ENCODE data around the gene DHFR. TPM values are rescaled to one million over a fixed set of nuclear protein-coding genes. Genes with fewer than 3 reads are reported as not detected.

The DHFR gene
- total and polyA plus RNA-seq, 2 of the 8 experiments (the other 6 are each of a cell fraction or from before 2014, with no cell fraction given), result 46.4 to 88.9 TPM

DNA sequence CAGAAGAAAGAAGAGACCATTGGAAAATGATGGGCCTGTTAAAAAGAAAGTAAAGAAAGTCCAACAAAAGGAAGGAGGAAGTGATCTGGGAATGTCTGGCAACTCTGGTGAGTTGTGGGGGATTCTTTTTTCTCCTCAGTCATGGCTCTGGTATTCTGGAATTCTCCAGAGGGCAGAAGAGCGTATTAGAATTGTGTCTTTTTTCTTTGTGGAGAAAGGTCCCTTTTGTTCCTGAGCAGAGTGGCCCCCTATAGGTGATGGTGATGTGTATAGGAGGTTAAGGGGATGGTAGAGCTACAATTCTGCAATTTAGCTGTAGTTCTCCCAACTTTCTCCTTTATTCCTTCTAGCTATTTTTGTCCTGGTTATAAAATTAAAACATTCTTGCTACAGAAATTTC is 1.6 kb upstream of the DHFR start:
- H2BK5ac ChIP-seq (ENCODE audit: low read depth, low read length), result no peak overlapping the region
- no peak overlapping the region for H2BK15ac ChIP-seq (ENCODE audit: low read length)
- ChIA-PET POLR2A (ENCODE audit: partially characterized antibody) (interaction anchor here (1.0 kb wide), 1 partner anchor 17 kb away, joined by 3 read pairs; no protein-coding TSS in a partner anchor), CTCF (ENCODE audit: partially characterized antibody) (interaction anchor here (0.5 to 3.3 kb wide), 10 partner anchors 11 to 334 kb away, joined by 3 to 28 read pairs (median 3); no protein-coding TSS in a partner anchor)
- no peak overlapping the region for H4K5ac ChIP-seq (ENCODE audit: insufficient read length, low read depth, low read length)
- H3K23me2 ChIP-seq (ENCODE audit: low read depth, low read length), result peaks cover 9% of the 10 kb centered on the region; the same call in 1 of the 2 replicates
- H3K79me2 ChIP-seq (ENCODE audit: control insufficient read depth in 1 of 2, insufficient read depth in 2 of 2, low read length in 2 of 2), result peaks cover 7 to 26% of the 10 kb centered on the region in 2 experiments
- peaks cover 0 to 5% (median 2%) of the 10 kb centered on the region in 4 experiments; a peak in 3 of 7 replicates for H3K4me1 ChIP-seq (replicated peaks in 1 of 4; ENCODE audit: control insufficient read depth in 3 of 4, insufficient read depth in 4 of 4, low read length in 3 of 4)
- DNase-seq (ENCODE audit: low read depth in 1 of 2, low spot score in 2 of 2) (no peak), FAIRE-seq (no peak)
- H2BK20ac ChIP-seq (ENCODE audit: low read length), result no peak overlapping the region
- 31% methylated on average over 1 of the region's 1 CpG; no CpG with 5 or more reads in 1 of the 2 experiments for WGBS, 2 experiments (ENCODE audit: extremely low coverage in 1 of 2, insufficient coverage in 1 of 2, insufficient read length in 1 of 2, insufficient replicate concordance in 2 of 2, low coverage in 1 of 2, low lambda C conversion rate in 2 of 2, missing lambda C conversion rate in 1 of 2)
- TF ChIP-seq YY1 (IDR thresholded peaks at IDR 0.05; ENCODE audit: low read depth, low read length) (no peak), CHD2 (IDR thresholded peaks at IDR 0.05; ENCODE audit: low read length) (no peak), RAD21 (IDR thresholded peaks at IDR 0.05 in 1 of 2, conservative IDR thresholded peaks at IDR 0.05 in 1 of 2; ENCODE audit: low read depth in 2 of 2, low read length in 2 of 2) (peak; percentile 2 to 32; a peak in 1 of 4 replicates), POU5F1 (IDR thresholded peaks at IDR 0.05; ENCODE audit: low read depth, low read length) (no peak), SAP30 (IDR thresholded peaks at IDR 0.05; ENCODE audit: insufficient read depth, insufficient replicate concordance, low read length) (no peak), SIX5 (IDR thresholded peaks at IDR 0.05; ENCODE audit: low read depth, low read length) (no peak)
- TF ChIP-seq, protein P1, sequence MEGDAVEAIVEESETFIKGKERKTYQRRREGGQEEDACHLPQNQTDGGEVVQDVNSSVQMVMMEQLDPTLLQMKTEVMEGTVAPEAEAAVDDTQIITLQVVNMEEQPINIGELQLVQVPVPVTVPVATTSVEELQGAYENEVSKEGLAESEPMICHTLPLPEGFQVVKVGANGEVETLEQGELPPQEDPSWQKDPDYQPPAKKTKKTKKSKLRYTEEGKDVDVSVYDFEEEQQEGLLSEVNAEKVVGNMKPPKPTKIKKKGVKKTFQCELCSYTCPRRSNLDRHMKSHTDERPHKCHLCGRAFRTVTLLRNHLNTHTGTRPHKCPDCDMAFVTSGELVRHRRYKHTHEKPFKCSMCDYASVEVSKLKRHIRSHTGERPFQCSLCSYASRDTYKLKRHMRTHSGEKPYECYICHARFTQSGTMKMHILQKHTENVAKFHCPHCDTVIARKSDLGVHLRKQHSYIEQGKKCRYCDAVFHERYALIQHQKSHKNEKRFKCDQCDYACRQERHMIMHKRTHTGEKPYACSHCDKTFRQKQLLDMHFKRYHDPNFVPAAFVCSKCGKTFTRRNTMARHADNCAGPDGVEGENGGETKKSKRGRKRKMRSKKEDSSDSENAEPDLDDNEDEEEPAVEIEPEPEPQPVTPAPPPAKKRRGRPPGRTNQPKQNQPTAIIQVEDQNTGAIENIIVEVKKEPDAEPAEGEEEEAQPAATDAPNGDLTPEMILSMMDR (IDR thresholded peaks at IDR 0.05; ENCODE audit: control extremely low read depth in 1 of 3, insufficient read depth in 1 of 3, low read depth in 1 of 3, low read length in 3 of 3), result peak in 2 of 3 experiments; percentile 19 to 21; a peak in 1 of 4 replicates
- no peaks in the 10 kb centered on the region for H3K9me3 ChIP-seq (ENCODE audit: insufficient read depth in 2 of 2, low read depth in 1 of 2, low read length in 1 of 2)
- no peak overlapping the region for H3K27ac ChIP-seq (ENCODE audit: low read depth, low read length)
- H3K23ac ChIP-seq (ENCODE audit: insufficient read length), result no peak overlapping the region
- H2AK5ac ChIP-seq (ENCODE audit: low read depth, low read length), result no peak overlapping the region
- no peaks in the 10 kb centered on the region; the same call in 1 of the 2 replicates for H3K79me1 ChIP-seq (ENCODE audit: low read depth, low read length)
- no peak overlapping the region for H4K91ac ChIP-seq (replicated peaks; ENCODE audit: insufficient read length, low read length)
- H2AFZ ChIP-seq (ENCODE audit: low read length), result no peak overlapping the region
- H4K8ac ChIP-seq (ENCODE audit: extremely low read depth, insufficient read depth, low read length), result no peak overlapping the region
- no peak overlapping the region for H3K4me2 ChIP-seq (ENCODE audit: insufficient read depth in 1 of 2, low read depth in 2 of 2, low read length in 2 of 2)
- H2BK12ac ChIP-seq (ENCODE audit: low read depth, low read length), result no peak overlapping the region
- peaks cover 0 to 29% (median 16%) of the 10 kb centered on the region in 4 experiments; a peak in 6 of 8 replicates for H3K36me3 ChIP-seq (ENCODE audit: control insufficient read depth in 2 of 4, insufficient read depth in 4 of 4, low read length in 3 of 4)
- no peak overlapping the region for H3K56ac ChIP-seq (replicated peaks; ENCODE audit: insufficient read length, low read depth, low read length)
- no peak overlapping the region for H2BK120ac ChIP-seq (replicated peaks; ENCODE audit: low read depth, low read length)
- H3K9ac ChIP-seq (replicated peaks in 1 of 4; ENCODE audit: extremely low read depth in 1 of 4, low read depth in 3 of 4, low read length in 3 of 4), result no peak overlapping the region
- no peak overlapping the region for H3K4ac ChIP-seq (replicated peaks; ENCODE audit: insufficient read length, low read depth, low read length)
- no peak overlapping the region for H3K4me3 ChIP-seq (ENCODE audit: extremely low read depth in 1 of 4, insufficient read depth in 2 of 4, low read depth in 3 of 4, low read length in 4 of 4)
- no peak overlapping the region for H3K18ac ChIP-seq (ENCODE audit: extremely low read depth, low read length)
- H3K14ac ChIP-seq (ENCODE audit: insufficient read length), result no peak overlapping the region
- no peaks in the 10 kb centered on the region for H3K27me3 ChIP-seq (replicated peaks in 1 of 4; ENCODE audit: control insufficient read depth in 3 of 4, extremely low read depth in 1 of 4, insufficient read depth in 3 of 4, low read length in 3 of 4)
- H4K20me1 ChIP-seq (replicated peaks in 1 of 2; ENCODE audit: control insufficient read depth in 1 of 2, insufficient read depth in 2 of 2, low read length in 2 of 2), result peaks cover 0 to 2% of the 10 kb centered on the region in 2 experiments
